Left renal cortex interstitium (tissue), 4 donors: ENCODE measurements around the gene FLNA. TPM values are rescaled to one million over a fixed set of nuclear protein-coding genes. Genes with fewer than 3 reads are reported as not detected.

Source experiments
- DNase-seq, 4 donors: peaks; one replicate each; pipeline ENCODE4 v3.0.0-alpha.2; 2013; ENCODE audit warnings: low read depth in 4 of 4, low spot score in 2 of 4, missing footprints in 1 of 4
- polyA plus RNA-seq, 4 donors: library from polyadenylated mRNA; unstranded; fragments of 120-200 nt; gene quantifications; one replicate each; pipeline ENCODE4 v1.2.1, GENCODE V29; 2013; ENCODE audit not compliant: insufficient read length in 4 of 4

Gene FLNA
- polyA plus RNA-seq, 4 donors: 414 to 641 (median 539) TPM

- DNase-seq: no peak
Observed at GRCh38 chrX:154376774-154377173, 2.3 kb upstream of the FLNA start.

- no peak for DNase-seq
Observed at GRCh38 chrX:154375156-154375504, 696 bp upstream of the FLNA start.

- DNase-seq: peak in 1 of 4 donors; percentile 61
Observed at GRCh38 chrX:154373340-154374306, 811 bp downstream of the FLNA start.

GRCh38 chrX:154372612-154373022 is 1.8 kb downstream of the FLNA start:
- DNase-seq: no peak

GRCh38 chrX:154371789-154372300 is 2.6 kb downstream of the FLNA start:
- DNase-seq: no peak

GRCh38 chrX:154371017-154371788 is 3.2 kb downstream of the FLNA start:
- DNase-seq: peak in 1 of 4 donors; percentile 75

- no peak for DNase-seq
Observed at GRCh38 chrX:154370300-154371016, 4.0 kb downstream of the FLNA start.

- peak in 1 of 4 donors; percentile 77 for DNase-seq
Observed at GRCh38 chrX:154369449-154370299, 4.8 kb downstream of the FLNA start.

GRCh38 chrX:154368630-154369448 is 5.6 kb downstream of the FLNA start:
- DNase-seq: no peak

- DNase-seq: no peak
Observed at GRCh38 chrX:154367474-154368308, 6.7 kb downstream of the FLNA start.

- no peak for DNase-seq
Observed at GRCh38 chrX:154366666-154367055, 7.8 kb downstream of the FLNA start.

- DNase-seq: no peak
Observed at GRCh38 chrX:154365997-154366665, 8.3 kb downstream of the FLNA start.

- DNase-seq: no peak
Observed at GRCh38 chrX:154365052-154365600, 9.3 kb downstream of the FLNA start.

- no peak for DNase-seq
Observed at GRCh38 chrX:154363706-154364439, 10.6 kb downstream of the FLNA start.

GRCh38 chrX:154362085-154362742 is 12.2 kb downstream of the FLNA start:
- no peak for DNase-seq

GRCh38 chrX:154360155-154360713 is 14.2 kb downstream of the FLNA start:
- no peak for DNase-seq
